GM23338 (cell line): ENCODE data around the gene PRR29.

Experiments
- CREB1 ChIP-seq: fragments of 250-450 bp; sonication (Bioruptor Pico); IDR thresholded peaks from 2 replicates; pipeline ENCODE4 v1.5.0; 2020; ENCODE audit warnings: low read depth, mild to moderate bottlenecking, moderate library complexity
- CTCF ChIP-seq, 2 experiments: fragments of 200-600 bp in 1 of 2; sonication (generic) in 1 of 2; conservative IDR thresholded peaks; 2 replicates each; pipeline versions ENCODE4 v1.5.1 to v1.6.1; 2016 to 2017; ENCODE audit warnings: antibody characterized with exemption in 2 of 2, low read depth in 2 of 2, mild to moderate bottlenecking in 2 of 2, moderate library complexity in 1 of 2
- ETS1 ChIP-seq: IDR thresholded peaks from 2 replicates; pipeline ENCODE4 v1.6.1; 2016; ENCODE audit warnings: antibody characterized with exemption
- EZH2 ChIP-seq: fragments of 200-600 bp; sonication (generic); IDR thresholded peaks from one replicate; pipeline ENCODE4 v1.8.0; 2017; ENCODE audit warnings: antibody characterized with exemption, mild to moderate bottlenecking, low read depth; ENCODE audit not compliant: unreplicated experiment
- EZH2phosphoT487 ChIP-seq: fragments of 200-600 bp; sonication (generic); IDR thresholded peaks from one replicate; pipeline ENCODE4 v1.8.1; 2018; ENCODE audit warnings: antibody characterized with exemption; ENCODE audit not compliant: unreplicated experiment
- JUNB ChIP-seq: IDR thresholded peaks from one replicate; pipeline ENCODE4 v1.6.1; 2016; ENCODE audit warnings: antibody characterized with exemption; ENCODE audit not compliant: unreplicated experiment
- NANOG ChIP-seq: IDR thresholded peaks from 2 replicates; pipeline ENCODE4 v1.6.1; 2016; ENCODE audit warnings: antibody characterized with exemption, borderline replicate concordance
- POLR2AphosphoS5 ChIP-seq: IDR thresholded peaks from 2 replicates; pipeline ENCODE4 v1.6.1; 2016; ENCODE audit warnings: antibody characterized with exemption, low read depth
- REST ChIP-seq: IDR thresholded peaks from one replicate; pipeline ENCODE4 v1.6.1; 2018; ENCODE audit warnings: antibody characterized with exemption; ENCODE audit not compliant: unreplicated experiment
- STAT1 ChIP-seq: IDR thresholded peaks from one replicate; pipeline ENCODE4 v1.6.1; 2016; ENCODE audit warnings: antibody characterized with exemption; ENCODE audit not compliant: unreplicated experiment
- ZNF331 ChIP-seq: fragments of 250-450 bp; sonication (Bioruptor Pico); IDR thresholded peaks from 2 replicates; pipeline ENCODE4 v1.5.0; 2020; ENCODE audit warnings: low read depth, mild to moderate bottlenecking, moderate library complexity
- ZNF462 ChIP-seq: fragments of 250-450 bp; sonication (Bioruptor Pico); IDR thresholded peaks from 2 replicates; pipeline ENCODE4 v1.5.0; 2020; ENCODE audit warnings: mild to moderate bottlenecking, moderate library complexity

GRCh38 chr17:63973930-63974593 lies 24.1 kb upstream of the PRR29 start:
- TF ChIP-seq CTCF (conservative IDR thresholded peaks at IDR 0.05; ENCODE audit: low read depth in 2 of 2) (no peak), POLR2AphosphoS5 (no peak), EZH2phosphoT487 (no peak), EZH2 (no peak), CREB1 (no peak), JUNB (no peak), STAT1 (no peak), ETS1 (no peak), NANOG (no peak), ZNF331 (CRISPR knock-in tag) (no peak), ZNF462 (CRISPR knock-in tag) (no peak), REST (no peak)
